ENCODE results near the gene CACHD1.

- TF ChIP-seq CTCF (IDR thresholded peaks at IDR 0.05) (no peak), POLR2A (IDR thresholded peaks at IDR 0.05) (no peak)
These were observed 206.5 kb downstream of the CACHD1 start for GRCh38 chr1:64676386-64676785.

Measured in body of pancreas (tissue), 4 donors.